Spleen (tissue), 11 donors: Measurements from ENCODE around the gene STRIT1. TPM values are rescaled to one million over a fixed set of nuclear protein-coding genes. Genes with fewer than 3 reads are reported as not detected.
"Not testable (repeated sequence)": the region's sequence is repeated elsewhere in the genome, so short reads cannot be mapped to it uniquely, and the experiment has no call there.

Source experiments
- DNase-seq: peaks from one replicate; pipeline ENCODE4 v3.0.0-alpha.2; 2020
- H3K27ac ChIP-seq, 8 donors: fragments of 200-600 bp; sonication (generic) in 7 of 8; 1 replicate in 4 of 8; 2 replicates in 4 of 8; pipeline versions ENCODE4 v1.5.0 to v1.8.0; 2016 to 2021; ENCODE audit warnings: inconsistent platforms in 4 of 8, mild to moderate bottlenecking in 4 of 8, moderate library complexity in 1 of 8
- H3K27me3 ChIP-seq, 7 donors: fragments of 200-600 bp; sonication (generic) in 6 of 7; replicated peaks in 1 of 7; 1 replicate in 4 of 7; 2 replicates in 3 of 7; pipeline versions ENCODE4 v1.5.0 to v1.8.0; 2016 to 2021; ENCODE audit warnings: inconsistent platforms in 3 of 7, mild to moderate bottlenecking in 1 of 7
- H3K36me3 ChIP-seq, 6 donors: fragments of 200-600 bp; sonication (generic) in 5 of 6; 1 replicate in 4 of 6; 2 replicates in 2 of 6; pipeline versions ENCODE4 v1.5.0 to v1.8.0; 2016 to 2021; ENCODE audit warnings: inconsistent platforms in 2 of 6
- H3K4me1 ChIP-seq, 6 donors: fragments of 200-600 bp; sonication (generic) in 5 of 6; 1 replicate in 3 of 6; 2 replicates in 3 of 6; pipeline versions ENCODE4 v1.5.0 to v1.8.0; 2016 to 2021; ENCODE audit warnings: inconsistent platforms in 3 of 6
- H3K4me3 ChIP-seq, 8 donors: fragments of 200-600 bp; sonication (generic) in 7 of 8; 1 replicate in 4 of 8; 2 replicates in 4 of 8; pipeline versions ENCODE4 v1.5.0 to v1.8.0; 2016 to 2021; ENCODE audit warnings: inconsistent platforms in 4 of 8, mild to moderate bottlenecking in 4 of 8, moderate library complexity in 2 of 8
- H3K9me3 ChIP-seq, 8 donors: fragments of 200-600 bp; sonication (generic) in 7 of 8; 1 replicate in 4 of 8; 2 replicates in 4 of 8; pipeline versions ENCODE4 v1.5.0 to v1.8.0; 2016 to 2021; ENCODE audit warnings: inconsistent platforms in 4 of 8
- CTCF ChIP-seq, 11 experiments: fragments of 200-600 bp in 7 of 11; fragments of 450-650 bp in 4 of 11; sonication (generic) in 4 of 11; IDR thresholded peaks in 8 of 11; conservative IDR thresholded peaks in 3 of 11; 1 replicate in 7 of 11; 2 replicates in 4 of 11; pipeline versions ENCODE4 v1.4.0 to v1.8.0; 2016 to 2021; ENCODE audit warnings: antibody characterized with exemption in 11 of 11, inconsistent platforms in 4 of 11, mild to moderate bottlenecking in 1 of 11
- POLR2A ChIP-seq, 3 donors: fragments of 450-650 bp; IDR thresholded peaks; one replicate each; pipeline ENCODE4 v1.5.1; 2017; ENCODE audit warnings: antibody characterized with exemption in 3 of 3, mild to moderate bottlenecking in 1 of 3
- POLR2AphosphoS5 ChIP-seq, 3 donors: sonication (generic); formaldehyde crosslinking; IDR thresholded peaks; one replicate each; pipeline ENCODE4 v1.5.1; 2017; ENCODE audit warnings: antibody characterized with exemption in 3 of 3
- WGBS, 5 donors: extraction: QIAGEN DNeasy Blood & Tissue Kit in 3 of 5; methylation state at CpG; one replicate each; pipeline versions ENCODE4 v1.1.5 to v1.1.7; 2013 to 2018; 5-methylcytosine and 5-hydroxymethylcytosine counted together
- intact Hi-C: fragments of 100-400 bp; cut with DNase I; formaldehyde crosslinking; loops from one replicate; pipeline ENCODE4 v1.15.0; 2023; ENCODE audit warnings: low total_unique reads
- polyA plus RNA-seq, 3 donors: library from polyadenylated mRNA; stranded (reverse); fragments of 200-250 nt; gene quantifications; one replicate each; pipeline ENCODE4 v1.2.1, GENCODE V29; 2013
- total RNA-seq, 7 donors: library from RNA; depleted of rRNA in 3 of 7; stranded (reverse); fragments of >200 nt in 3 of 7; fragmentation: NEBNext Ultra II Directional in 4 of 7; extraction: Animal tissue kit (Norgen Biotek cat#: 25700) in 4 of 7; gene quantifications; one replicate each; pipeline versions ENCODE4 v1.1.0 to v1.2.1, GENCODE V29; 2016 to 2021
- donor health status: healthy with polysubstance abuse.
- donor health status: DM: no; HTN: no; CAD: no; lungs with moderate emphysema.
- donor health status: DM: no; HTN: no; CAD: no.
- donor health status: Bipolar disorder and iron deficiency.
- donor health status: healthy.
- donor health status: DM: no; HTN: no; CAD: no.
- donor health status: DM: yes; HTN: yes; CAD: no.

Gene STRIT1
- total and polyA plus RNA-seq, 10 donors: 0.43 TPM; not detected in 9

DNA sequence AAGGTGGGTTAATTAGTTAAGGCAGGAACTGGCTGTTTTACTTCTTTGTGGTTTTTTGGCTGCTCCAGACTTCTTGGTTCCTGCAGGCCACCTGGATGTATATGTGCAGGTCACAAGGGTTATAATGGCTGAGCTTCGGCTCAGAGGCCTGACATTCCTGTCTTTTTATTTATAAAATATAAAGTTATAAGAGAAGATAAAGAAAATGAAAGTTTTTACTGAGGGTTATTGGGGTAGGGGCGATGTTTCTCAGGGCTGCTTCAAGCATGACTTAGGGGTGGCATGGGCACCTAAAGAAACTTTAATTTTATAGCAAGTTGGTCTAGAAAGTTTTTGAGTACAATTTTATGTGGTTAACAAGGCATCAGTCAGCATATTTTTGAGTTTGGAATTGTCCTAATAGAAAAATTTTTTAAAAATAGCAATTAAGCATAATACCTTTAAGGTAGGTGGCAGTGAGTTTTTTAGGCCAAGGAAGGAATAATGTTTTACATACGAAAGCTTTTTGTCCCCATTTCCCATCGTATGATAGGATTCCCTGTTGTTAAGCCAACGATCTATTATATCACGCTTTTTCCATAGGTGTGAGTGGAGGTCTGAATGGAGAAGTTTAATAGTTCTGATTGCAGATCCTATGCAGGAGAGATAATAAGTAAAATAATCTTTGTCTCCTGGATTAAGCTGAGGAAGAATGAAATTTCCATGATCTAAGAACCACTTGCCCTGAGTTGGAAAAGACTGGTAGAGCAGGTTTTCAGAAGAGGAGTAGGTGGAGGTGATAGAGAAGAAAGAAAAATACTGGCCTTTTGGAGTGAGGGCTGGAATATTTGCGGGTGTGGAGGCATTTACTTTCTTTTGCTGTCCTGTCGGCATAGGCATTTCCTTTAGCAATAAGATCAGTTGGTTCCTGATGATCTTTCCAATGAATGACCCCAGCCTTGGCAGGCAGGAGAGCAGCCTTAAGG, 10.1 kb downstream of the STRIT1 start:
- no peaks in the 10 kb centered on the region for H3K27me3 ChIP-seq
- intact Hi-C loops: no loop called here
- no peaks in the 10 kb centered on the region for H3K36me3 ChIP-seq
- no peak overlapping the region for H3K4me3 ChIP-seq
- H3K4me1 ChIP-seq: no peaks in the 10 kb centered on the region
- peaks cover 0 to 8% (median 0%) of the 10 kb centered on the region in 8 donors for H3K9me3 ChIP-seq
- no peak overlapping the region for H3K27ac ChIP-seq
- DNase-seq: no peak
- WGBS, 5 donors: 85 to 89% (median 87%) methylated on average over 8 of the region's 8 CpGs
- no peak for TF ChIP-seq POLR2A (IDR thresholded peaks at IDR 0.05)
- TF ChIP-seq CTCF (IDR thresholded peaks at IDR 0.05 in 8 of 11, conservative IDR thresholded peaks at IDR 0.05 in 3 of 11): no peak
- TF ChIP-seq POLR2AphosphoS5 (IDR thresholded peaks at IDR 0.05): no peak

DNA sequence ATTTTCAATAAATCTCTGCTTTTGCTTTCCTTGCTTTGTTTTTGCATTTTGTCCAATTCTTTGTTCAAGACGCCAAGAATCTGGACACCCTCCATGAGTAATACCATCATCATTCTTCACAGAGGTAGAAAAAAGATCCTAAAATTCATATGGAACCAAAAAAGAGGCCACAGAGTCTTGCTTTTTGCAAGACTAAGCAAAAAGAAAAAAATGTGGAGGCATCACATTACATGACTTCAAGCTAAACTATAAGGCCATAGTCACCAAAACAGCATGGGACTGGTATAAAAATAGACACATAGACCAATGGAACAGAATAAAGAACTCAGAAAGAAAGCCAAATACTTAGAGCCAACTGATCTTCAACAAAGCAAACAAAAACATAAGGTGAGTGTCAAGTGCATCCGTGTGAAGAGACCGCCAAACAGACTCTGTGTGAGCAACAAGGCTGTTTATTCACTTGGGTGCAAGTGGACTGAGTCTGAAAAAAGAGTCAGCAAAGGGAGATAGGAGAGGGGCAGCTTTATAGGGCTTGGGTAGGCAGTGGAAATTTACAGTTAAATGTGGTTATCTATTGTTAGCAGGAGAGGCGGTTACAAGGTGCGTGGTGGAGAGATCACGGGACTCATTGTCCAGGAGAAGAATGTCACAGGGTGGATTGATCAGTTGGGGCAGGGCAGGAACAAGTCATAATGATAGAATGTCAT, 10.9 kb downstream of the STRIT1 start:
- H3K4me1 ChIP-seq: no peaks in the 10 kb centered on the region
- peaks cover 0 to 8% (median 0%) of the 10 kb centered on the region in 8 donors for H3K9me3 ChIP-seq
- H3K27ac ChIP-seq: no peak overlapping the region
- intact Hi-C loops: no loop called here
- DNase-seq: no peak
- 77 to 86% (median 83%) methylated on average over 6 of the region's 6 CpGs for WGBS, 5 donors
- no peaks in the 10 kb centered on the region for H3K27me3 ChIP-seq
- no peaks in the 10 kb centered on the region for H3K36me3 ChIP-seq
- no peak overlapping the region for H3K4me3 ChIP-seq
- no peak for TF ChIP-seq POLR2AphosphoS5 (IDR thresholded peaks at IDR 0.05)
- TF ChIP-seq POLR2A (IDR thresholded peaks at IDR 0.05): no peak
- TF ChIP-seq CTCF (IDR thresholded peaks at IDR 0.05 in 8 of 11, conservative IDR thresholded peaks at IDR 0.05 in 3 of 11): no peak

- peaks cover 0 to 8% (median 0%) of the 10 kb centered on the region in 8 donors for H3K9me3 ChIP-seq
- TF ChIP-seq CTCF (IDR thresholded peaks at IDR 0.05 in 8 of 11, conservative IDR thresholded peaks at IDR 0.05 in 3 of 11): no peak
- TF ChIP-seq POLR2AphosphoS5 (IDR thresholded peaks at IDR 0.05): no peak
- no peak for TF ChIP-seq POLR2A (IDR thresholded peaks at IDR 0.05)
- 93 to 98% (median 93%) methylated on average over 2 of the region's 2 CpGs for WGBS, 5 donors
- DNase-seq: no peak
- H3K4me3 ChIP-seq: no peak overlapping the region
- H3K27me3 ChIP-seq: no peaks in the 10 kb centered on the region
- H3K27ac ChIP-seq: no peak overlapping the region
- no peaks in the 10 kb centered on the region for H3K36me3 ChIP-seq
- no peaks in the 10 kb centered on the region for H3K4me1 ChIP-seq
- intact Hi-C loops: no loop called here
Measured at GRCh38 chr3:155281912-155282311, 11.6 kb downstream of the STRIT1 start.

DNA sequence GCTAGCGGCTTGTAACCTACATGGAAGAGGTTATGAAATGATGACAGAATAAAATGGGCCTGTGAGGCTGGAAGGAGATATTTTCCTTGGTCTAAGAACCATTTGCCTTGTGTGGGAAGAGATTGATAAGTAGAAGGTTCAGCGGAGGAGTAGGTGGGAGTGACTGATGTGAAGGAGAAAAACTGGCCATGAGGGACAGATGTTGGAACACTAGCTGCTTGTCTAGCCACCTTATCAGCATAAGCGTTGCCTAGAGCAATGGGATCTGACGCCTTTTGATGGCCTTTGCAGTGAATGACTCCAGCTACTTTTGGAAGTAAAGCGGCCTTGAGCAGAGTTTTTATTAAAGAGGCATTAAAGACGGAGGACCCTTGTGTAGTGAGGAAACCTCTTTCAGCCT, 17.4 kb downstream of the STRIT1 start:
- H3K27me3 ChIP-seq, H3K9me3 ChIP-seq, H3K4me3 ChIP-seq, H3K27ac ChIP-seq, intact Hi-C loops, DNase-seq, H3K4me1 ChIP-seq, H3K36me3 ChIP-seq: not testable (repeated sequence)
- WGBS, 5 donors: 88 to 95% (median 92%) methylated on average over 6 of the region's 6 CpGs

DNA sequence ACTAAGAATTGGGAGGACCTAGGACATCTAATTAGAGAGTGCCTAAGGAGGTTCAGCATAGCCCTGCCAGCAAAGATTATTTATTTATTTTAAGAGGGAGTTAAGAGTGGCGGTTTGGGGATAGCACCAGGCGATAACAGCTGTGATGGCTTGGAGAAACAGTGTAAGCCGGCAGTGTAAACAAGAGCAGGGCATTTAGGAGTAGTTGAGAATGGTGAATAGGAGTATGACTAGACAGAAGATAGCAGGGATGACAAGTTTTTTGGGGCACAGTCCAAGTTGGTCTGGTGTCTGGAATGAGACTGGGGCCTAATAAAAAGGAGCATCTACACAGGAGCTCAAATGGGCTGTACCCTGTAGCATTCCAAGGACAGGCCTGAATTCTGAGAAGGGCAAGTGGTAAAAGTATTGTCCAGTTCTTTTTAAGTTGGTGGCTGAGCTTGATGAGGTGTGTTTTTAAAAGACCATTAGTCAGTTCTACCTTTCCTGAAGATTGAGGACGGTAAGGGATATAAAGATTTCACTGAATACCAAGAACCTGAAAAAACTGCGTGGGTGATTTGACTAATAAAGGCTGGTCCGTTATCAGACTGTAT, 18.2 kb downstream of the STRIT1 start:
- WGBS, 5 donors: 85 to 92% (median 86%) methylated on average over 6 of the region's 6 CpGs
- H3K4me1 ChIP-seq, DNase-seq, H3K9me3 ChIP-seq, intact Hi-C loops, H3K36me3 ChIP-seq, H3K4me3 ChIP-seq, H3K27me3 ChIP-seq, H3K27ac ChIP-seq: not testable (repeated sequence)

DNA sequence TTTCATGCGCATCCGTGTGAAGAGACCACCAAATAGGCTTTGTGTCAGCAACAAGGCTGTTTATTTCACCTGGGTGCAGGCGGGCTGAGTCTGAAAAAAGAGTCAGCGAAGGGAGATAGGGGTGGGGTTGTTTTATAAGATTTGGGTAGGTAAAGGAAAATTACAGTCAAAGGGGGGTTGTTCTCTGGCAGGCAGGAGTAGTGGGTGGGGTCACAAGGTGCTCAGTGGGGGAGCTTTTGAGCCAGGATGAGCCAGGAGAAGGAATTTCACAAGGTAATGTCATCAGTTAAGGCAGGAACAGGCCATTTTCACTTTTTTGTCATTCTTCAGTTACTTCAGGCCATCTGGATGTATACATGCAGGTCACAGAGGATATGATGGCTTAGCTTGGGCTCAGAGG, 19.0 kb downstream of the STRIT1 start:
- DNase-seq, H3K27ac ChIP-seq, intact Hi-C loops, H3K27me3 ChIP-seq, H3K36me3 ChIP-seq, H3K4me3 ChIP-seq, H3K9me3 ChIP-seq, H3K4me1 ChIP-seq: not testable (repeated sequence)
- 90 to 95% (median 93%) methylated on average over 4 of the region's 4 CpGs for WGBS, 5 donors
